Ishikawa (cell line): ENCODE data around the gene AAR2.

Experiments used
- CEBPB ChIP-seq: IDR thresholded peaks from 2 replicates; pipeline ENCODE4 v1.6.1; 2012
- EP300 ChIP-seq: IDR thresholded peaks from 2 replicates; pipeline ENCODE4 v1.6.1; 2012; ENCODE audit warnings: borderline replicate concordance
- MAX ChIP-seq: IDR thresholded peaks from 2 replicates; pipeline ENCODE4 v1.6.1; 2012
- NFIC ChIP-seq: IDR thresholded peaks from 2 replicates; pipeline ENCODE4 v1.6.1; 2012
- RAD21 ChIP-seq: IDR thresholded peaks from 2 replicates; pipeline ENCODE4 v1.6.1; 2012; ENCODE audit warnings: low read depth
- REST ChIP-seq: IDR thresholded peaks from 2 replicates; pipeline ENCODE4 v1.6.1; 2012; ENCODE audit warnings: low read depth, mild to moderate bottlenecking

- TF ChIP-seq CEBPB, result no peak
- TF ChIP-seq RAD21, result no peak
- no peak for TF ChIP-seq MAX
- TF ChIP-seq REST, result no peak
- no peak for TF ChIP-seq NFIC
- TF ChIP-seq EP300, result no peak
Measured at GRCh38 chr20:36215778-36216177, 20.5 kb upstream of the AAR2 start.
